HT1080 (cell line): Measurements from ENCODE around the gene RTL1. TPM values are rescaled to one million over a fixed set of nuclear protein-coding genes. Genes with fewer than 3 reads are reported as not detected.

Source experiments
- DNase-seq: peaks from one replicate; pipeline ENCODE4 v3.0.0-alpha.2; 2015; ENCODE audit warnings: low read depth
- total RNA-seq: library from RNA; depleted of rRNA; stranded (reverse); fragments of >200 nt; shearing (Covaris generic); gene quantifications from 2 replicates; pipeline ENCODE4 v1.2.3, GENCODE V29; 2014

The RTL1 gene
- total RNA-seq, 1 experiment from 2014 or later: 0.16 TPM

DNA sequence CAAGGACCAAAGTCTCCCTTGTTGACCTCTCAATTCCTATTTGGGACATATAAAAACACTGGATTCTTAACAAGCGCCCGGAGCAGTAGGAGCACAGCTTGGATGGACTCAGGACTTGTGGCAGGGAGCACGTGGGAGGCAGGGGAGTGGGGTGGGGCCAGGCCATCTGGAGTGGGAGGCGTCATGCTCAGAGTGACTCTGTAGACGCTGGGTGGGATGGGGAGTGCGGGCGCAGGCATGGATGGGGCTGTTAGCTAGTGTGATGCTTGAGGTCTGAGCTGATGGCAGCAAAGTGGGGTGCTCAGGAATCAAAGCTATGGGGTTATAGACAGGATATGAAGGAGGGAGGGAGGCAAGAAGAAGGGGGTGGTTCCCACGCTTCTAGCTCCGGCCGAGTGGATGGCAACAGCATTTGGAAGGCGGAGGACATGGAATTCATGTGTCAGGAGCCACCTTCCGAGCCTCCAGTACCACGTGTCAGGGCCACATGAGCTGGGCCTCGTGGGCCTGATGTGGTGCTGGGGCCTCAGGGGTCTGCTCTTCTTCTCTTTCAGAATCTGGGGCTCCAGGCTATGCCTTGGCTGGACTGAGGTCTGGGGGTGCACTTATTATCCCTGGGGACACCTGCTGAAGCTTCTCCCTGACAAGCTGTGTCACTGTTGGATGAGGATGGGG is 51.4 kb downstream of the RTL1 start:
- no peak for DNase-seq

- DNase-seq: no peak
These were observed 52.0 kb downstream of the RTL1 start for GRCh38 chr14:100851586-100851916.

DNA sequence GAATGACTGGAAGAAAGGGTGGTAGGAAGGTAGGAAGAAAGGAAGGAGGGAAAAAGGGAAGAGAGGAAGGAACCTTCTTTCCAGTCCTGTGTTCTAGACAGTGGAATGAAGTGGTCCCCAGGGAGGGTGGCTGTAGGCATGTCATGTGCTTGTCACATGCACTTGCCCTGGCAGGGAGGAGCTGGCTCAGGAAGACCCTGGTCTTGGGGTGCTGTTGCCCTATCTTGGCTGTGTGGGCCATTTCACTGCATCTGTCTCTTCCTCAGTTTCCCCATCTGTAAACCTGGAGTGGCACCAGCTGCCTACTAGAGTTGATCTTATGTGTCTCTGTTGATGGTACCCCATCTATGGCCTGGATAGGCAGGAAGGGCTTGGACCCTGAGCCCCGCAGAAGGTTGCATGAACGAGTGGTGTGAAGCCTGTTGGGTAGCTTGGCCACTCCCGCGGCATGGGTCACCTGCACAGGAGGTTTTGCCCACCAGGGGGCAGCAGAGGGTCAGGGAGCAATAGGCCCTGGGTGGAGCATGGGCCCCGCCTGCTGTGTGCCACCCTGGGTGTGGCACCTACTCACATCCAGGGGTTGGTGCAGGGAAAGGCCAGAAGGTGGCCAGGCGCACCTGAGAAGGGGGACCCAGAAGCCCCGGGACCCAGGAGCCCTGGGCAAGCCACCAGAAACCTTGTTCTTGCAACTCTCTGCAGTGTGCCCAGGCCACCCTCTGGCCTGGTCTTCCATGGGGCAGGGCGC is 52.5 kb downstream of the RTL1 start:
- peak; percentile 46 for DNase-seq

- DNase-seq: peak; percentile 39
These were observed 54.3 kb downstream of the RTL1 start for GRCh38 chr14:100849115-100849781.

GRCh38 chr14:100846309-100846859 is 57.1 kb downstream of the RTL1 start:
- no peak for DNase-seq

- no peak for DNase-seq
These were observed 58.2 kb downstream of the RTL1 start for GRCh38 chr14:100845341-100845740.

DNA sequence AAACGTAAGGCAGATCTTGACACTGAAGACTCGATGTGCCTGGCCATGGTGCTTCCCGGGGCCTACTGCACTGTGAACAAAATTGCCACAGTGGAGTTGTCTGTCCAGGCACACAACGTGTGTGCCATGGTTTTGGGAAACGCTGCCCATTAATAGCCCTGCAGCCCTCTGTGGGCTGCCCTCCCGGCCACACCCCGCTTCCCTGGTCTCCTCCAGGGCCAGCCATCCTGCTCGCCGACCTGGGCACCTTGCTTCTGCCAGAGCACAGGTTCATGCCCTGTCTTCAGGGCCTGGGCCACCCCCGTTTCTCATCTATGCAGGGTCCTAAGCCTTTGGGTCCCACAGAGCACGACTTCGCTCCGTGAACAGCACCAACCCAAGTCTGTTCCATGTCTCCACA is 58.7 kb downstream of the RTL1 start:
- DNase-seq: no peak

GRCh38 chr14:100844421-100844820 is 59.1 kb downstream of the RTL1 start:
- no peak for DNase-seq

DNA sequence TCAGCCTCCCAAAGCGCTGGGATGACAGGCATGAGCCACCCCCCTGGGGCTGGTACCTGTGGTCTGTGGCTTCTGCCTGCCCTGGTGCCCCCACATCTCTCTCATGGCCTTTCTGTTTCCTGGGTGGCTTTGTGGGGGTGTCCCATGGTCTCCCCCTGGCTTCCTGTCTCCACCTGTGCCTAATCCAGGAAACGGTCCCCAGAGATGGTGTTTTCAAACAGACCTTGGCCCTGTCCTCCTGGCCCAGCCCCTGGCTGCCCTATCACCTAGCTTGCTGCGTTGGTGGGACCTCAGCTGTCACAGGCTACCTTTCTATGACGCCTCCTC is 59.5 kb downstream of the RTL1 start:
- DNase-seq: no peak

DNA sequence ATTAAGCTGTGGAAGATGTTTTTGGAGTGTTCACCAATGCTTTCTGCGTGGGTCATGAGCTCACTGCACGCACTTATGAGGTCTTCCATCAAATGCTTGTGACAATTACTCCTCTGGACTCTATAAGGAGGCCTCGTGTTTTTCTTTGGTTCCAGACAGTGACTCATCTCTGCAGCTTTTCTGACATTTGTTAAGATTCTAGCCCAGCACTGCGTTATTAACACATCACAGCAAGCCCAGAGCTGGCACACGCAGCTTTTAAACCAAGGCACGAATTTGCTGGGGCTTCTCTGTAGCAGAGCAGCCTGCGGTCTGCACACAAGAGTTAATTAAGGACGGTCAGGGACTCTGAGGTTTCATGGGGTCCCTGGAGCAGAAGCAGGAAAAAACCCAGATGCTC is 60.7 kb downstream of the RTL1 start:
- peak; percentile 36 for DNase-seq

- no peak for DNase-seq
These were observed 61.6 kb downstream of the RTL1 start for GRCh38 chr14:100841761-100842403.

GRCh38 chr14:100841066-100841760 is 62.3 kb downstream of the RTL1 start:
- no peak for DNase-seq

GRCh38 chr14:100840286-100841065 is 63.0 kb downstream of the RTL1 start:
- DNase-seq: no peak

DNA sequence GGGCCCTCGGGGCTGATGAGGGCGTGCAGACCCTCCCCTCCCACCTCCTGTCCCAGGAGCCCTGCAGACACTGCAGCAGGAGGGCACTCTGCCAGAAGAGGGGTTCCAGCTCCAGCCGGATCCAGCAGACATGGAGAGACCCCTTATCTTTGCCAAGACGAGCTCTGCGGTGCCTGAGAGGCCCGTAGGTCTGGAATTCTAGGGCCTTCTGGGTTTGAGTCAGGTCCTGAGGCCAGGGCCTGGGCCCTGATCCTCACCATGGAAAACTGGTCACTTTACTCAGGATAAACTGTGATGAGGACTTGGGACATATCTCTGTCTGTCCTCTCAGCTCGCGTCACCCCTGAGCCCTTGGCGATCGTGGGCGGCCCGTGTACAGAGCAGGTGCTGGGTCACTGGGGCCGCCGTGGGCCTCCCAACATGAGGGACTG is 63.8 kb downstream of the RTL1 start:
- no peak for DNase-seq

GRCh38 chr14:100839315-100839585 is 64.3 kb downstream of the RTL1 start:
- DNase-seq: no peak

DNA sequence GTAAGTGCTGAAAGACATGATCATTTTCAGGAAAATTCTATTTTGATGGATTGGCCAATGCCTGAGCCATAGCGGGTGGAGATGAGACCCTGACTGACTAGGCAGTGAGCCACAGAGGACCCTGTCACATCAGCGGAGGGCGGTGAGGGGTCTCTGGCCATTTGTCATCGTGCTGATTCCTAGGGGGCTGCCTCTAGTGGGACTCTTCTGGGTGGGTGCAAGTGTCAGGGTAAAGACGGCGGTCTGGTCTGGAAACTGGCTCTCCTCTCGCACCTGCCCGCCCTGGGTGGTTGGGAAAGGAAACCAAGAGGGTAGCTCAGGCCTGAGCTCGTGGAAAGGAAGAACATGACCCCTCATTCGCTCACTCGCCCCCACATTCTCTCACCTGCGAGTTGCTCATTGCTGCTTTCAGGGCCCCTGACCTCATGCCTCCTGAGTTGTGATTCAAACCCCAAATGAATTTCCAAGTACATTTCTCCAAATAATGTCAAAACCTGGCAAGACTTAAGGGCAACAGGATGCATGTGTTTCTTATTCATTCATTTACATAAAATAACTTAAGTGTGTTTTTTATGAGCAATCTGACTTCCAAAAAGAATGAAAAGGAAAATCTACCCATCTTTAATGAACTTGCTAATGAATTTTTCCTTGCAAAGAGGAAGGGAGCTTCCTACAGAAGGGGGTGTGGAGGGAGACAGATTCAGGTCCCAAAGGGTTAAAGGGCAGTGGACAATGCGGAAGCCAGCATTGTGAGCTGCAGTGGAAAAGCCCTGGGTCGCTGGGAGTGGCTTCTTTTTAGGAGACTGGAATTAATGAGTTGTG is 64.8 kb downstream of the RTL1 start:
- no peak for DNase-seq

GRCh38 chr14:100837805-100838350 is 65.6 kb downstream of the RTL1 start:
- DNase-seq: no peak

- no peak for DNase-seq
These were observed 66.3 kb downstream of the RTL1 start for GRCh38 chr14:100836941-100837804.
